Activated naive CD8-positive, alpha-beta T cell (primary cell): Measurements from ENCODE around the gene ARMC10.
"Not testable (repeated sequence)": the region's sequence is repeated elsewhere in the genome, so short reads cannot be mapped to it uniquely, and the experiment has no call there.

Experiments used
- H3K27ac Mint-ChIP-seq: one replicate; pipeline ENCODE4 v1.8.0; 2021; ENCODE audit warnings: mixed read lengths
- H3K27me3 Mint-ChIP-seq: one replicate; pipeline ENCODE4 v1.8.0; 2021; ENCODE audit warnings: mixed read lengths
- H3K36me3 Mint-ChIP-seq: one replicate; pipeline ENCODE4 v1.8.0; 2021; ENCODE audit warnings: mixed read lengths
- H3K4me1 Mint-ChIP-seq: one replicate; pipeline ENCODE4 v1.8.0; 2021; ENCODE audit warnings: low read depth, mixed read lengths
- H3K4me3 Mint-ChIP-seq: one replicate; pipeline ENCODE4 v1.8.0; 2021; ENCODE audit warnings: mild to moderate bottlenecking, mixed read lengths
- H3K9me3 Mint-ChIP-seq: one replicate; pipeline ENCODE4 v1.8.0; 2021; ENCODE audit warnings: low read depth, mixed read lengths

The ARMC10 gene

GRCh38 chr7:103127006-103127405, 52.1 kb downstream of the ARMC10 start:
- Mint-ChIP-seq H3K27me3 (no peaks in the 10 kb centered on the region), H3K4me1 (peaks cover 4% of the 10 kb centered on the region), H3K9me3 (no peaks in the 10 kb centered on the region), H3K27ac (no peak overlapping the region), H3K36me3 (peaks cover 22% of the 10 kb centered on the region), H3K4me3 (no peak overlapping the region)

- peaks cover 10% of the 10 kb centered on the region for H3K4me1 Mint-ChIP-seq
- no peaks in the 10 kb centered on the region for H3K9me3 Mint-ChIP-seq
- H3K27me3 Mint-ChIP-seq: no peaks in the 10 kb centered on the region
- no peak overlapping the region for H3K27ac Mint-ChIP-seq
- H3K36me3 Mint-ChIP-seq: peaks cover 26% of the 10 kb centered on the region
- H3K4me3 Mint-ChIP-seq: no peak overlapping the region
These were observed 55.0 kb downstream of the ARMC10 start for GRCh38 chr7:103129702-103130549.

- Mint-ChIP-seq H3K27me3 (no peaks in the 10 kb centered on the region), H3K4me3 (no peak overlapping the region), H3K4me1 (peaks cover 10% of the 10 kb centered on the region), H3K27ac (no peak overlapping the region), H3K36me3 (peaks cover 24% of the 10 kb centered on the region), H3K9me3 (no peaks in the 10 kb centered on the region)
These were observed 56.1 kb downstream of the ARMC10 start for GRCh38 chr7:103130901-103131624.

GRCh38 chr7:103132995-103133688, 58.2 kb downstream of the ARMC10 start:
- no peaks in the 10 kb centered on the region for H3K27me3 Mint-ChIP-seq
- H3K4me3 Mint-ChIP-seq: no peak overlapping the region
- peaks cover 9% of the 10 kb centered on the region for H3K36me3 Mint-ChIP-seq
- peaks cover 10% of the 10 kb centered on the region for H3K4me1 Mint-ChIP-seq
- no peak overlapping the region for H3K27ac Mint-ChIP-seq
- H3K9me3 Mint-ChIP-seq: no peaks in the 10 kb centered on the region

GRCh38 chr7:103134836-103135554, 60.1 kb downstream of the ARMC10 start:
- no peaks in the 10 kb centered on the region for H3K9me3 Mint-ChIP-seq
- no peak overlapping the region for H3K27ac Mint-ChIP-seq
- H3K36me3 Mint-ChIP-seq: peaks cover 4% of the 10 kb centered on the region
- H3K27me3 Mint-ChIP-seq: no peaks in the 10 kb centered on the region
- no peak overlapping the region for H3K4me3 Mint-ChIP-seq
- H3K4me1 Mint-ChIP-seq: peaks cover 8% of the 10 kb centered on the region

GRCh38 chr7:103140061-103140460, 65.1 kb downstream of the ARMC10 start:
- Mint-ChIP-seq H3K4me3 (no peak overlapping the region), H3K27ac (no peak overlapping the region), H3K4me1 (no peaks in the 10 kb centered on the region), H3K9me3 (no peaks in the 10 kb centered on the region), H3K27me3 (no peaks in the 10 kb centered on the region), H3K36me3 (peaks cover 18% of the 10 kb centered on the region)

GRCh38 chr7:103140685-103141084, 65.7 kb downstream of the ARMC10 start:
- Mint-ChIP-seq H3K27me3 (no peaks in the 10 kb centered on the region), H3K9me3 (no peaks in the 10 kb centered on the region), H3K4me1 (peaks cover 5% of the 10 kb centered on the region), H3K27ac (no peak overlapping the region), H3K4me3 (no peak overlapping the region), H3K36me3 (peaks cover 18% of the 10 kb centered on the region)

GRCh38 chr7:103141753-103142404, 66.9 kb downstream of the ARMC10 start:
- Mint-ChIP-seq H3K9me3 (no peaks in the 10 kb centered on the region), H3K4me3 (no peak overlapping the region), H3K4me1 (peaks cover 15% of the 10 kb centered on the region), H3K27ac (no peak overlapping the region), H3K27me3 (no peaks in the 10 kb centered on the region), H3K36me3 (peaks cover 18% of the 10 kb centered on the region)

GRCh38 chr7:103142494-103142893, 67.6 kb downstream of the ARMC10 start:
- Mint-ChIP-seq H3K27me3 (no peaks in the 10 kb centered on the region), H3K27ac (no peak overlapping the region), H3K36me3 (peaks cover 18% of the 10 kb centered on the region), H3K9me3 (no peaks in the 10 kb centered on the region), H3K4me3 (no peak overlapping the region), H3K4me1 (peaks cover 21% of the 10 kb centered on the region)

- Mint-ChIP-seq H3K36me3 (peaks cover 18% of the 10 kb centered on the region), H3K27ac (no peak overlapping the region), H3K4me3 (no peak overlapping the region), H3K4me1 (peaks cover 32% of the 10 kb centered on the region), H3K9me3 (no peaks in the 10 kb centered on the region), H3K27me3 (no peaks in the 10 kb centered on the region)
These were observed 68.9 kb downstream of the ARMC10 start for GRCh38 chr7:103143868-103144267.

- peaks cover 19% of the 10 kb centered on the region for H3K36me3 Mint-ChIP-seq
- H3K27me3 Mint-ChIP-seq, H3K4me3 Mint-ChIP-seq, H3K9me3 Mint-ChIP-seq, H3K27ac Mint-ChIP-seq: not testable (repeated sequence)
- H3K4me1 Mint-ChIP-seq: peaks cover 36% of the 10 kb centered on the region
These were observed 69.8 kb downstream of the ARMC10 start for GRCh38 chr7:103144754-103145153.

- Mint-ChIP-seq H3K27me3 (no peaks in the 10 kb centered on the region), H3K4me1 (peaks cover 44% of the 10 kb centered on the region), H3K36me3 (peaks cover 9% of the 10 kb centered on the region), H3K9me3 (no peaks in the 10 kb centered on the region), H3K27ac (peak overlapping the region; percentile 99), H3K4me3 (peak overlapping the region; percentile 97)
These were observed 73.4 kb downstream of the ARMC10 start for GRCh38 chr7:103148131-103148993.
